ENCODE measurements around the gene RBM41. TPM values are rescaled to one million over a fixed set of nuclear protein-coding genes. Genes with fewer than 3 reads are reported as not detected.

The RBM41 gene
- total RNA-seq: 11.1 and 13.1 TPM in 2 replicates

DNA sequence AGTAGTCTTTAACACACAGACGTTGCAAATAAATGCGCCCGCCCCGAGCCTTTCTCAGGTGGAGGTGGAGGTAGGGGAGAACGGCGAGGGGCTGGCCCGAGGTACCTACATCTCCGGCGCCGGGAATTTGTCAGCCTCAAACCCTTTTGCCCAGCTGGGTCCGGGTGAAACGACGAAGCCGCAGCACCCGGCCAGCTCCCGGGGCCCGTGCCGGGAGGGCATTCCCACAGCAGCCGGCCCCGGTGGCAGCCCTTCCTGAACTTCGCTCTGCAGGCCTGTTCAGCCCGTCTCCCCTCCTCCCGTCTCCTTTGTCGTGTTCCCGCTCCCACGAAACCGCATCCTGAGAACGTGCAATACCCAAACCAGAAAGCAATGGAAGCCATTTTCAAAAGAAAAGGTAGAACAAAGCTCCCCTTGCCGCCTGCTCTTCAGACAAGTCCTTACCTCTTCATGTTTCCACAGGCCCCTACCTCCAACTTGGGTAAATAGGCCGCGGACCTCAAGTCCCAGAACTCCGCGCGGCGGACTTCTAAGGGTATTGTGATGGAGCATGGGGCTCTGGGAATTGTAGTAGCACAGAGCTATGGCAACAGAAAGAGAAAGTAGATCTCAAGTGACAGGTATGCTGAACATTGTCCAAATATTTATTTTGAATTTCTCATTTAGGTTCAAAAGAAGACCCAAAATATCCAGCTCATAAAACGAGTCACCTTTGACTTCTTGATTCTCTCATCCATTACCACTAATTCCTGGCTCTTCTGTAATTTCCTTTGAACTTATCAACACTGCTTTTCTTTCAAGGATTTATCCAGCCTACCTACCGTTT is at the start of gene RBM41:
TSS of gene RBM41 (minus strand) at position 501 of the 826 bp plus-strand sequence. CDS start at position 452, 49 bp downstream.

Other genes starting within 250 kb of the RBM41 start
- gene RIPPLY1, start 215.5 kb downstream of the RBM41 start, total RNA-seq: not detected in 2 replicates
- not detected in 2 replicates for gene CLDN2, start 198.4 kb downstream of the RBM41 start, total RNA-seq
- gene MORC4, start 118.6 kb downstream of the RBM41 start, total RNA-seq: 10.1 and 12.6 TPM in 2 replicates
- not detected in 2 replicates for gene NUP62CL, start 87.6 kb upstream of the RBM41 start, total RNA-seq
- gene DNAAF6, start 87.8 kb upstream of the RBM41 start, total RNA-seq: not detected in 2 replicates